ENCODE data around the gene LIF.

GRCh38 chr22:30289141-30289979, 42.8 kb upstream of the LIF start, which contains the start of gene CASTOR1:
- TF ChIP-seq CTCF (optimal IDR thresholded peaks at IDR 0.05 in 1 of 3, IDR thresholded peaks at IDR 0.05 in 1 of 3, conservative IDR thresholded peaks at IDR 0.05 in 1 of 3; ENCODE audit: extremely low read depth in 1 of 3, insufficient read depth in 2 of 3, low read length in 3 of 3) (no peak), EZH2 (IDR thresholded peaks at IDR 0.05; ENCODE audit: low read length) (no peak)
